Natural killer cell (primary cell): ENCODE measurements around the gene FAM32A. TPM values are rescaled to one million over a fixed set of nuclear protein-coding genes. Genes with fewer than 3 reads are reported as not detected.
A peak's percentile ranks its signal among the peaks of the same experiment; 100 is the strongest.

Source experiments
- ATAC-seq, 3 donors: fragments of 150-1000 bp in 2 of 3; fragments of 200-7000 bp in 1 of 3; cut with Tn5 transposase; 1 replicate in 1 of 3; 2 replicates in 2 of 3; pipeline ENCODE4 v1.10.0; 2021; ENCODE audit warnings: mild to moderate bottlenecking in 2 of 3, moderate library complexity in 2 of 3
- DNase-seq, 2 donors: peaks; one replicate each; pipeline versions ENCODE4 v3.0.0 to v3.0.0-alpha.2; 2013 to 2021; ENCODE audit warnings: mixed read lengths in 1 of 2
- H3K27ac ChIP-seq: one replicate; pipeline ENCODE4 v1.5.1; 2013; ENCODE audit warnings: mild to moderate bottlenecking, low read length
- H3K27me3 ChIP-seq: one replicate; pipeline ENCODE4 v1.6.1; 2013; ENCODE audit warnings: low read length; ENCODE audit not compliant: control insufficient read depth, insufficient read depth
- H3K36me3 ChIP-seq: one replicate; pipeline ENCODE4 v1.6.1; 2013; ENCODE audit warnings: low read length; ENCODE audit not compliant: control insufficient read depth, insufficient read depth
- H3K4me1 ChIP-seq: one replicate; pipeline ENCODE4 v1.6.1; 2013; ENCODE audit warnings: low read length; ENCODE audit not compliant: control insufficient read depth, insufficient read depth
- H3K4me3 ChIP-seq: one replicate; pipeline ENCODE4 v1.5.1; 2013; ENCODE audit warnings: low read length
- H3K9me3 ChIP-seq: one replicate; pipeline ENCODE4 v1.6.1; 2013; ENCODE audit warnings: low read length; ENCODE audit not compliant: control insufficient read depth, insufficient read depth
- H3K27ac Mint-ChIP-seq, 2 donors: one replicate each; pipeline ENCODE4 v1.8.0; 2022; ENCODE audit warnings: mild to moderate bottlenecking in 2 of 2, mixed read lengths in 2 of 2, moderate library complexity in 1 of 2
- H3K27me3 Mint-ChIP-seq, 2 donors: one replicate each; pipeline ENCODE4 v1.8.0; 2022; ENCODE audit warnings: low read depth in 2 of 2, mixed read lengths in 2 of 2
- H3K36me3 Mint-ChIP-seq: one replicate; pipeline ENCODE4 v1.8.0; 2022; ENCODE audit warnings: mixed read lengths
- H3K4me1 Mint-ChIP-seq, 2 donors: one replicate each; pipeline ENCODE4 v1.8.0; 2022; ENCODE audit warnings: mixed read lengths in 2 of 2
- H3K4me3 Mint-ChIP-seq: one replicate; pipeline ENCODE4 v1.8.0; 2022; ENCODE audit warnings: mild to moderate bottlenecking, moderate library complexity, mixed read lengths
- H3K9me3 Mint-ChIP-seq, 2 donors: one replicate each; pipeline ENCODE4 v1.8.0; 2022; ENCODE audit warnings: mixed read lengths in 2 of 2
- WGBS: methylation state at CpG from one replicate; pipeline ENCODE4 v1.1.7; 2013; ENCODE audit warnings: missing lambda C conversion rate; ENCODE audit not compliant: insufficient coverage; 5-methylcytosine and 5-hydroxymethylcytosine counted together
- intact Hi-C: fragments of 100-400 bp; cut with micrococcal nuclease; formaldehyde crosslinking; loops from one replicate; pipeline ENCODE4 v1.14.2; 2022
- total RNA-seq, 4 donors: library from RNA; stranded (reverse); fragments of 120-200 nt in 1 of 4; gene quantifications; one replicate each; pipeline versions ENCODE4 v1.2.3 to v1.2.4, GENCODE V29; 2013 to 2022
- TF ChIP-seq, protein P1 (sequence below): fragments of 200-600 bp; IDR thresholded peaks from one replicate; pipeline ENCODE4 v1.8.0; 2022; ENCODE audit warnings: antibody characterized with exemption

FAM32A gene
- total RNA-seq, 3 donors from 2014 or later (not counting 1 experiment from before 2014, with no cell fraction given) = 46.3 to 69.3 (median 63.3) TPM

DNA sequence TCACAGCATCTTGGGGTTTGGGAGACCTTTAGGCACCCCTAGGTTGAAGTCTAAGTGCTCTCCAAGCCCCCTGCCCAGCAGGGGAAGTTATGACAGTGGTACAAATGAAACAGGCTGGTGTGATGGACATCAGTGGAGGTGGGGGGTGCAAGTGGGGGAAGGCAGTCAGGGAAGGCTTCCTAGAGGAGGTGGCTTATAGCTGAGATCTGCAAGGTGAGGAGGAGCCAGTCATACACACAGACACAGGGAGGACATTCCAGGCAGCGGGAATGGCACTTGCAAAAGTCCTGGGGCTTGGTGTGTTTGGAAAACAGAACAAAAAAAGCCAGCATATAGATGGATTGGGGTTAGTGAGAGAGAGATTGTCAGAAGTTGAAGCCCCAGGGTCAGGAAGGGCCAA lies 30.1 kb upstream of the FAM32A start:
- no peaks in the 10 kb centered on the region for H3K9me3 Mint-ChIP-seq
- no peaks in the 10 kb centered on the region for H3K9me3 ChIP-seq
- no peak for ATAC-seq
- peaks cover 74% of the 10 kb centered on the region for H3K36me3 ChIP-seq
- no peaks in the 10 kb centered on the region for H3K27me3 Mint-ChIP-seq
- H3K27me3 ChIP-seq = no peaks in the 10 kb centered on the region
- H3K4me3 ChIP-seq = no peak overlapping the region
- TF ChIP-seq, protein P1, sequence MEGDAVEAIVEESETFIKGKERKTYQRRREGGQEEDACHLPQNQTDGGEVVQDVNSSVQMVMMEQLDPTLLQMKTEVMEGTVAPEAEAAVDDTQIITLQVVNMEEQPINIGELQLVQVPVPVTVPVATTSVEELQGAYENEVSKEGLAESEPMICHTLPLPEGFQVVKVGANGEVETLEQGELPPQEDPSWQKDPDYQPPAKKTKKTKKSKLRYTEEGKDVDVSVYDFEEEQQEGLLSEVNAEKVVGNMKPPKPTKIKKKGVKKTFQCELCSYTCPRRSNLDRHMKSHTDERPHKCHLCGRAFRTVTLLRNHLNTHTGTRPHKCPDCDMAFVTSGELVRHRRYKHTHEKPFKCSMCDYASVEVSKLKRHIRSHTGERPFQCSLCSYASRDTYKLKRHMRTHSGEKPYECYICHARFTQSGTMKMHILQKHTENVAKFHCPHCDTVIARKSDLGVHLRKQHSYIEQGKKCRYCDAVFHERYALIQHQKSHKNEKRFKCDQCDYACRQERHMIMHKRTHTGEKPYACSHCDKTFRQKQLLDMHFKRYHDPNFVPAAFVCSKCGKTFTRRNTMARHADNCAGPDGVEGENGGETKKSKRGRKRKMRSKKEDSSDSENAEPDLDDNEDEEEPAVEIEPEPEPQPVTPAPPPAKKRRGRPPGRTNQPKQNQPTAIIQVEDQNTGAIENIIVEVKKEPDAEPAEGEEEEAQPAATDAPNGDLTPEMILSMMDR = no peak
- peak overlapping the region; percentile 40 for H3K4me3 Mint-ChIP-seq
- peaks cover 59% of the 10 kb centered on the region for H3K4me1 ChIP-seq
- H3K4me1 Mint-ChIP-seq = peaks cover 31 to 40% of the 10 kb centered on the region in 2 donors
- WGBS = 100% methylated on average over 1 of the region's 1 CpG
- DNase-seq = no peak
- H3K27ac ChIP-seq = peak overlapping the region; percentile 37
- H3K36me3 Mint-ChIP-seq = peaks cover 12% of the 10 kb centered on the region
- intact Hi-C loops = no loop called here
- peak overlapping the region; percentile 99 for H3K27ac Mint-ChIP-seq

DNA sequence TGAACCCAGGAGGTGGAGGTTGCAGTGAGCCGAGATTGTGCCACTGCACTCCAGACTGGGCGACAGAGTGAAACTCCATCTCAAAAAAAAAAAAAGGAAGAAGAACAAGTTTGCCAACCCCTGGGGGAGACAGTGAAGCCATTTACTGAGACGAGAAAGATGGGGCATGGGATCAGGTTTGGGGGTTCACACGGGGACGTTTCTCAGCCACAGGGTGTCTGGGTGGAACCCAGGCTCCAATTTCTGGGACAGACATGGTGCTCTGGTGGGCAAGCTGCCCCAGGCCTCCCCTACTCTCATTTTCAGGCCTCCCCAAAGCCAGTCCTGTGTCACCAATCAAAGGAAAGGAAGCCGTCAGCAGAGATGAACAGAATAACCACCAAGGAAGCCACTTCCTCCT lies 28.3 kb upstream of the FAM32A start:
- TF ChIP-seq, protein P1 = no peak
- H3K4me3 ChIP-seq = no peak overlapping the region
- Mint-ChIP-seq H3K36me3 (peaks cover 12% of the 10 kb centered on the region), H3K4me1 (peaks cover 36 to 37% of the 10 kb centered on the region in 2 donors), H3K27me3 (no peaks in the 10 kb centered on the region), H3K9me3 (no peaks in the 10 kb centered on the region), H3K27ac (peak overlapping the region; percentile 51 to 99), H3K4me3 (no peak overlapping the region)
- no peaks in the 10 kb centered on the region for H3K27me3 ChIP-seq
- peaks cover 52% of the 10 kb centered on the region for H3K4me1 ChIP-seq
- intact Hi-C loops = no loop called here
- DNase-seq (no peak), ATAC-seq (no peak)
- H3K9me3 ChIP-seq = no peaks in the 10 kb centered on the region
- WGBS = 73% methylated on average over 6 of the region's 6 CpGs
- no peak overlapping the region for H3K27ac ChIP-seq
- peaks cover 61% of the 10 kb centered on the region for H3K36me3 ChIP-seq

DNA sequence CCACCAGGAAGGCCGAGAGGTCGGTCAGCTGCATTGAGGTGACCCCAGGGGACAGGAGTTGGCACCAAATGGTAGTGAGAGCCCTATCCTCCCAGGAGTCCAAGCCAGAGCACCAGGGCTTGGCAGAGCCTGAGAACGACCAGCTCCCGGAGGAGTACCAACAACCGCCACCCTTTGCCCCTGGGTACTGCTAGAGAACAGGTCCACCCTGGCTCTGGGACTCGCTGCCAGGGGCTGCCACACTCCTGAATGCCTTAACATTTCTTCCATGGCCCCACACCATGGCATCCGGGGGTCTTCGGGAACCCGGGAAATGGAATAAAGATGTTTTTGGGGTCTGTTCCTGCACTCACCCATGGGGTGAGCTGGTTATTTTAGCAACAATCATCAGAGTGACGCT lies 27.6 kb upstream of the FAM32A start:
- H3K9me3 Mint-ChIP-seq = no peaks in the 10 kb centered on the region
- peaks cover 12% of the 10 kb centered on the region for H3K36me3 Mint-ChIP-seq
- H3K27ac Mint-ChIP-seq = peak overlapping the region; percentile 51 to 99

More for the DNA sequence above, 27.6 kb upstream of the FAM32A start:
- H3K4me1 Mint-ChIP-seq = peaks cover 34 to 35% of the 10 kb centered on the region in 2 donors
- no peak overlapping the region for H3K4me3 Mint-ChIP-seq
- no peaks in the 10 kb centered on the region for H3K27me3 Mint-ChIP-seq
- intact Hi-C loops = no loop called here
- WGBS = 96% methylated on average over 9 of the region's 10 CpGs
- Histone ChIP-seq H3K4me1 (peaks cover 47% of the 10 kb centered on the region), H3K4me3 (no peak overlapping the region), H3K27ac (no peak overlapping the region), H3K27me3 (no peaks in the 10 kb centered on the region), H3K36me3 (peaks cover 56% of the 10 kb centered on the region), H3K9me3 (no peaks in the 10 kb centered on the region)
- TF ChIP-seq, protein P1 = no peak
- ATAC-seq (peak in 1 of 3 donors; percentile 16), DNase-seq (no peak)
